Hepatocyte (in vitro differentiated cells): ENCODE results near the gene TMEM108.

Experiments
- EZH2 ChIP-seq: fragments of 200-600 bp; sonication (generic); IDR thresholded peaks from 2 replicates; pipeline ENCODE4 v1.6.1; 2016; ENCODE audit warnings: antibody characterized with exemption, mild to moderate bottlenecking, borderline replicate concordance
- EZH2phosphoT487 ChIP-seq: fragments of 200-600 bp; sonication (generic); IDR thresholded peaks from one replicate; pipeline ENCODE4 v1.6.1; 2018; ENCODE audit warnings: antibody characterized with exemption, mild to moderate bottlenecking, low read depth, moderate library complexity; ENCODE audit not compliant: unreplicated experiment, severe bottlenecking
- TF ChIP-seq, protein P1 (sequence below): fragments of 200-600 bp; sonication (generic); IDR thresholded peaks from 2 replicates; pipeline ENCODE4 v1.5.1; 2016; ENCODE audit warnings: antibody characterized with exemption, mild to moderate bottlenecking; ENCODE audit not compliant: poor library complexity

DNA sequence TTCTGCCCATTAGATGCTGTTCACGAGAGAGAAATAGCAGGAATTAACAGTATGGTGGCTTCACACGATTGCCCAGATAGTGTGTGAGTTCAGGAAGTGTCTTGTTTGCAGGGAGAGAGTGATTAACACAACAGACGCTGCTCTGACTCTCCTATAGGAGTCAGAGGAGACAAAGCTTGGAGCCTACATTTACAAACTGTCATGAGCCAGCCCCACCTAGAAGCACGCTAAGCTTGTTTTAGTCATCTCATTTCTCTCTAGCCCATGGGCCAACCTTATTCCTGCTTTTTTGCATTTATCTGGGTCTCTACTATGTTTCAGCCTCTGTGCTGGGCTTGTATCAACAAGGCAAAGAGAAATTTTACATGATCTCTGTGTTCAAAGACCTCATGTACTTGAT, 233.3 kb downstream of the TMEM108 start:
- no peak for TF ChIP-seq EZH2phosphoT487
- TF ChIP-seq, protein P1, sequence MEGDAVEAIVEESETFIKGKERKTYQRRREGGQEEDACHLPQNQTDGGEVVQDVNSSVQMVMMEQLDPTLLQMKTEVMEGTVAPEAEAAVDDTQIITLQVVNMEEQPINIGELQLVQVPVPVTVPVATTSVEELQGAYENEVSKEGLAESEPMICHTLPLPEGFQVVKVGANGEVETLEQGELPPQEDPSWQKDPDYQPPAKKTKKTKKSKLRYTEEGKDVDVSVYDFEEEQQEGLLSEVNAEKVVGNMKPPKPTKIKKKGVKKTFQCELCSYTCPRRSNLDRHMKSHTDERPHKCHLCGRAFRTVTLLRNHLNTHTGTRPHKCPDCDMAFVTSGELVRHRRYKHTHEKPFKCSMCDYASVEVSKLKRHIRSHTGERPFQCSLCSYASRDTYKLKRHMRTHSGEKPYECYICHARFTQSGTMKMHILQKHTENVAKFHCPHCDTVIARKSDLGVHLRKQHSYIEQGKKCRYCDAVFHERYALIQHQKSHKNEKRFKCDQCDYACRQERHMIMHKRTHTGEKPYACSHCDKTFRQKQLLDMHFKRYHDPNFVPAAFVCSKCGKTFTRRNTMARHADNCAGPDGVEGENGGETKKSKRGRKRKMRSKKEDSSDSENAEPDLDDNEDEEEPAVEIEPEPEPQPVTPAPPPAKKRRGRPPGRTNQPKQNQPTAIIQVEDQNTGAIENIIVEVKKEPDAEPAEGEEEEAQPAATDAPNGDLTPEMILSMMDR, result no peak
- TF ChIP-seq EZH2, result no peak
